AG10803 (cell line): Measurements from ENCODE around the gene BMP2K.
A peak's percentile ranks its signal among the peaks of the same experiment; 100 is the strongest.

Source experiments
- DNase-seq: peaks from one replicate; pipeline ENCODE4 v3.0.0; 2010; ENCODE audit warnings: low read depth
- H3K4me3 ChIP-seq: 2 replicates; pipeline ENCODE4 v1.5.1; 2011; ENCODE audit warnings: mild to moderate bottlenecking, low read length, control low read depth
- CTCF ChIP-seq: conservative IDR thresholded peaks from 2 replicates; pipeline ENCODE4 v1.5.1; 2011; ENCODE audit warnings: mild to moderate bottlenecking, low read length, control low read depth, inconsistent platforms

BMP2K gene

DNA sequence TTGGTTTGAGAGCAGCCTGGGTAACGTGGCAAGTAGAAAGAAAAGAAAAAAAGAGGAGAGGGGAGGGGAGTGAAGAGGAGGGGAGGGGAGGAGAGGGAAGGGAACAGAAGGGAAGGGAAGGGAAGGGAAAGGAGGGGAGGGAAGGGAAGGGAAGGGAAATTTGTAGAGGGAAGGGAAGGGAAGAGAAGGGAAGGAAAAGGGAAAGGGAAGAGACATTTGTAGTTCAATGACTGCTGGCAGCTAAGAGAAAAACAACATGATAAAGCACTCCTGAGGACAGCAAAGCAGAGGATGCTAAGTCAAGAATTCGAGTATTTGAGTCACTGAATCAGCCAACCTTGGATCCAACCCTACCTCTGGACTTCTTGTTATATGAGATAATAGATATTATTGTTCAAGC lies 38.2 kb upstream of the BMP2K start:
- no peak for TF ChIP-seq CTCF
- no peak for DNase-seq
- H3K4me3 ChIP-seq, result no peak overlapping the region

DNA sequence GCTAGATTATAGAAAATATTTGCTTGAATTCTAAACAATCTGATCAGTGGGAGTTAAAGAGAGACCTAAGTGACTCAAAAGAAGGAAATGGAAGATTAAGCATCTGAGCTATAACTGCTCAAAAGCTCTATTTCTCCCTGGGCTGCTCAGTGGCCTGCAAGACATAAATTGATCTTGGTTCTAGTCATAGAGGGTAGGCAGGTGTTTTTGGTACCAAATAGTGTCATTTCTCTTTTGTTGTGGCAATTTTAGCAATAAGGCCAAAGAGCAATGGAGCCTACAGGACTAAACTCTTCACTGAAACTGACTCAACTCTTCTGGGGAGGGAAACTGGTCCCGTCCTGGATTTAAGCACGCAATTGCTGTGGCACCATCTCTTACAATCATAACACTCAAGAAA lies 33.9 kb upstream of the BMP2K start:
- DNase-seq, result no peak
- H3K4me3 ChIP-seq, result no peak overlapping the region
- TF ChIP-seq CTCF, result no peak

DNA sequence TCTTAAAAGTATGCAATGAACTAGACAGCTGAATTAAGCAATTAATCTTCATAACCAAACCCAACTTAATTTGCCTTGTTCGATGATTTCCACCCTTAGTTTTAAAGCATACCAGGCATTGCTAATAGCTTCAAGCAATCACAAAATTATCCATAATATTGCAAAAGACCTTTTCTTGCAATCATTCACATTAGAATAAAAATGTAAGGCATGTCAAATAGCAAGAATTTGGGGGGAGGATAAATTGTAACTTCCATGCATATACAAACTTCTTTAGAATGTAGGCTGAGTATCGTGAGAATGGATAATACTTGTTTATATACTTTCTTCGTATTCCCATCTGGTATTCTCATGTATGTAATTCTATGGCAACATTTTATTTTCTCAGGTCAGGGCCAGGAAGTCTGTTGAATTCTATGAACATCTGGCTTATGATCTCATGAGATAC lies 28.7 kb upstream of the BMP2K start:
- TF ChIP-seq CTCF, result no peak
- peak; percentile 98 for DNase-seq

GRCh38 chr4:78748381-78748780 lies 27.8 kb upstream of the BMP2K start:
- H3K4me3 ChIP-seq, result no peak overlapping the region
- no peak; the same call in 1 of the 2 replicates for TF ChIP-seq CTCF
- peak; percentile 60 for DNase-seq

More for the DNA sequence above, 28.7 kb upstream of the BMP2K start:
- H3K4me3 ChIP-seq, result no peak overlapping the region

GRCh38 chr4:78749258-78749971 lies 26.7 kb upstream of the BMP2K start:
- TF ChIP-seq CTCF, result no peak
- no peak for DNase-seq
- no peak overlapping the region for H3K4me3 ChIP-seq

DNA sequence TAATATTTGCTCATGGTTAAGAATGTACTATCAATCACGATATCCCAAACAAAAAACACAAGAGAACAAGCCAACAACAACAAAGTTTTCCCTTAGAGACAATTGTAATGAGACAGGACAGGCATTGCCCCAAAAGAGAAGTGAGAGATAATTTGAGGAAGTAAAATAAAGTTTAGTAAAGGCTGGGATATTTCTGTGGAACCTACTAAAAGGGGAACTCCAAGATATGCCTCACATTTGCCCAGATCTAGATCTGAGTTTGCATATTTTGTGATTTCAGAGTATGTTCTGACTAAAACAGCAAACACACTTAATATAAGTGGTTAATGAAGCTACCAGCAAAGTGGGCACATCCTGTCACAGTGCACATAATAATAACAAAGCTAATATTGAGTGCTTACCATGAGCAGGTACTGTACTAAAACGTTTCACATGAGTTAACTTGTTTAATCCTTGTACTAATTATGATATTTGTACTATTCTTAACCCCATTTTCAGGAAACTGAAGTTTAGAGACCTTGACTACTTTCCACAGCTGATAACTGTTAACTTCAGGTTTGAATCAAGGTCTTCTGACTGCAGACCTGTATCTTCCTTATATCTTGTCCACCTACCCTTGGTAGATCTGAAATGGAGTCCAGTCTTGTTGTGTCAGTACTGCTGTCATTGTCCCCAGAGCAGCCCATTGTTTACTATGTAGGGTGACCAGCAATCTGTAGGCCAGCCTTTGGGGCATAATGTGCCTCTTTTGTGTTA lies 26.0 kb upstream of the BMP2K start:
- no peak overlapping the region for H3K4me3 ChIP-seq
- peak; percentile 67 for DNase-seq
- no peak for TF ChIP-seq CTCF

- DNase-seq, result no peak
- no peak for TF ChIP-seq CTCF
- no peak overlapping the region for H3K4me3 ChIP-seq
Observed at GRCh38 chr4:78753091-78753490, 23.1 kb upstream of the BMP2K start.
